Fibroblast of pulmonary artery (primary cell): ENCODE results near the gene CAPNS1.
"Not testable (repeated sequence)": the region's sequence is repeated elsewhere in the genome, so short reads cannot be mapped to it uniquely, and the experiment has no call there.

ENCODE experiments used
- DNase-seq: peaks from one replicate; pipeline ENCODE4 v3.0.0-alpha.2; 2010; ENCODE audit warnings: low read depth
- H3K4me3 ChIP-seq: replicated peaks from 2 replicates; pipeline ENCODE4 v1.5.1; 2011; ENCODE audit warnings: low read depth, mild to moderate bottlenecking, control low read depth, low read length, moderate library complexity
- TF ChIP-seq, protein P1 (sequence below): IDR thresholded peaks from 2 replicates; pipeline ENCODE4 v1.5.1; 2011; ENCODE audit warnings: mild to moderate bottlenecking, control low read depth, low read length, inconsistent platforms; ENCODE audit errors: missing control alignments

Gene CAPNS1

DNA sequence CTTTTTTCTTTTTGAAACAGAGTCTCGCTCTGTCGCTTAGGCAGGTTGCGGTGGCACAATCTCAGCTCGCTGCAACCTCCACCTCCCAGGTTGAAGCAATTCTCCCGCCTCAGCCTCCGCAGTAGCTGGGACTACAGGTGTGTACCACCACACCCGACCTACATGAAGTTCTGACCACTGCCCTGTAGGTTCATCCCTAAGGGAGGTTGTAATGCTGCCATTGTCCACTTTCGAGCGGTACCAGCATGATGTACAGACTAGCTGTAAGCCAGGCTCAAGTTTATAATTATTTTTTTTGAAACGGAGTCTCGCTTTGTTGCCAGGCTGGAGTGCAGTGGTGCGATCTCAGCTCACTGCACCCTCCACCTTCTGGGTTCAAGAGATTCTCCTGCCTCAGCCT, 23.9 kb downstream of the CAPNS1 start:
- no peak overlapping the region for H3K4me3 ChIP-seq
- no peak for DNase-seq
- TF ChIP-seq, protein P1, sequence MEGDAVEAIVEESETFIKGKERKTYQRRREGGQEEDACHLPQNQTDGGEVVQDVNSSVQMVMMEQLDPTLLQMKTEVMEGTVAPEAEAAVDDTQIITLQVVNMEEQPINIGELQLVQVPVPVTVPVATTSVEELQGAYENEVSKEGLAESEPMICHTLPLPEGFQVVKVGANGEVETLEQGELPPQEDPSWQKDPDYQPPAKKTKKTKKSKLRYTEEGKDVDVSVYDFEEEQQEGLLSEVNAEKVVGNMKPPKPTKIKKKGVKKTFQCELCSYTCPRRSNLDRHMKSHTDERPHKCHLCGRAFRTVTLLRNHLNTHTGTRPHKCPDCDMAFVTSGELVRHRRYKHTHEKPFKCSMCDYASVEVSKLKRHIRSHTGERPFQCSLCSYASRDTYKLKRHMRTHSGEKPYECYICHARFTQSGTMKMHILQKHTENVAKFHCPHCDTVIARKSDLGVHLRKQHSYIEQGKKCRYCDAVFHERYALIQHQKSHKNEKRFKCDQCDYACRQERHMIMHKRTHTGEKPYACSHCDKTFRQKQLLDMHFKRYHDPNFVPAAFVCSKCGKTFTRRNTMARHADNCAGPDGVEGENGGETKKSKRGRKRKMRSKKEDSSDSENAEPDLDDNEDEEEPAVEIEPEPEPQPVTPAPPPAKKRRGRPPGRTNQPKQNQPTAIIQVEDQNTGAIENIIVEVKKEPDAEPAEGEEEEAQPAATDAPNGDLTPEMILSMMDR, result no peak

GRCh38 chr19:36169084-36169760, 29.4 kb downstream of the CAPNS1 start:
- no peak for DNase-seq
- TF ChIP-seq, protein P1, result no peak
- no peak overlapping the region for H3K4me3 ChIP-seq

DNA sequence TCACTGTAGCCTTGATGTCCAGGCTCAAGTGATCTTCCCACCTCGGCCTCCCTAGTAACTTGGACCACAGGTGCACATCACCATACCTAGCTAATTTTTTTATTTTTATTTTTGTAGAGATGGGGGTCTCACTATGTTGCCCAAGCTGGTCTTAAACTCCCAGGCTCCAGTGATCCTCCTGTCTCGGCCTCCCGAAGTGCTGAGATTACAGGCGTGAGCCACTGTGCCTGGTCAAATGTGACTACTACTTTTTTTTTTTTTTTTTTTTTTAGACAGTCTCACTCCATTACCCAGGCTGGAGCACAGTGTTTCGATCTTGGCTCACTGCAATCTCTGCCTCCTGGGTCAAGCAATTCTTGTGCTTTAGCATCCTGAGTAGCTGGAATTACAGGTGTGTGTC, 33.0 kb downstream of the CAPNS1 start:
- DNase-seq, result no peak
- TF ChIP-seq, protein P1, result no peak
- H3K4me3 ChIP-seq, result no peak overlapping the region

- H3K4me3 ChIP-seq, DNase-seq: not testable (repeated sequence)
Observed at GRCh38 chr19:36173846-36174245, 34.0 kb downstream of the CAPNS1 start.

GRCh38 chr19:36179077-36179476, 39.2 kb downstream of the CAPNS1 start:
- not testable (repeated sequence) for DNase-seq, H3K4me3 ChIP-seq

DNA sequence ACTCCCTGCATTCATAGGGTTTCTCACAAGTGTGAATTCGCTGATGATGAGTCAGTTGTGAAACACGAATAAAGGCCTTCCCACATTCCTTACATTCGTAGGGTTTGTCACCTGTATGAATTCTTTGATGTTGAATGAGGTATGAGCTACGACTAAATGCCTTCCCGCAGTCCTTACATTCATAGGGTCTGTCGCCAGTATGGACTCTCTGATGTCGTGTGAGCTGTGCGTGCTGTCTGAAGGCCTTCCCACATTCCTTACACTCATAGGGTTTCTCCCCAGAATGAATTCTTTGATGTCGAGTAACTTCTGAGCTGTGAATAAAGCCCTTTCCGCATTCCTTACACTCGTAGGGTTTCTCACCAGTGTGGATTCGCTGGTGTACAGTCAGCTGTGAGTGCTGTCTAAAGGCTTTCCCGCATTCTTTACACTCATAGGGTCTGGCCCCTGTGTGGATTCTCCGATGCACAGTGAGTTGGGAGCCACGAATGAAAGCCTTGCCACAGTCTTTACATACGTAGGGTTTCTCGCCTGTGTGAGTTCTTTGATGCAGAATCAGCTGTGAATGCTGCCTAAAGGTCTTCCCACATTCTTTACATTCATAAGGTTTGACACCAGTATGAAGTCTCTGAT, 42.9 kb downstream of the CAPNS1 start:
- TF ChIP-seq, protein P1, result no peak
- peak; percentile 11 for DNase-seq
- H3K4me3 ChIP-seq, result no peak overlapping the region

DNA sequence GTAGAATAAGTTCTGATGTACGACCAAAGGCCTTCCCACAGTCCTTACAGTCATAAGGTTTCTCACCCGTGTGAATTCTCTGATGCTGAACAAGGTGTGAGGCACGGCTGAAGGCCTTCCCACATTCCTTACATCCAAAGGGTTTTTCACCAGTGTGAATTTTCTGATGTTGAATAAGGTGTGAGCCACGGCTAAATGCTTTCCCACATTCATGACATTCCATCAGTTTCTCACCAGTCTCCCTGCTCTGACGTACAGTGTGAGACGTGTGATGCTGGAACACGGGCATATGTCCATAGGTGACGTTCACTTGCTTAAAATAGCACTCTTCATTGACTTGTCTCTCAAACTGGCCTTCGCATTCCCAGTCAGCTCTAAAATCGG, 43.4 kb downstream of the CAPNS1 start:
- TF ChIP-seq, protein P1, result no peak
- H3K4me3 ChIP-seq, result no peak overlapping the region
- no peak for DNase-seq

DNA sequence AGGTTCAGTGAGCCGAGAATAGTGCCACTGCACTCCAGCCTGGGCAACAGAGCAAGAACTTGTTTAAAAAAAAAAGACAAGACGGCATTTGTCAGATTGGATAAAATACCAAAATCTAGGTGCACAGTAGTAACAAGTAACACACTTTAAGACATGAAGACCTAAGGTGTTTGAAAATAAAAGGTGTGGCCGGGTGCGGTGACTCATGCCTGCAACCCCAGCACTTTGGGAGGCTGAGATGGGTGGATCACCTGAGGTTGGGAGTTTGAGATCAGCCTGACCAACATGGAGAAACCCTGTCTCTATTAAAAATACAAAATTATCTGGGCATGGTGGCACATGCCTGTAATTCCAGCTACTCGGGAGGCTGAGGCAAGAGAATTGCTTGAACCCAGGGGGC, 46.9 kb downstream of the CAPNS1 start:
- H3K4me3 ChIP-seq, DNase-seq: not testable (repeated sequence)
